ENCODE measurements around the gene CCDC141.

CCDC141 gene

DNA sequence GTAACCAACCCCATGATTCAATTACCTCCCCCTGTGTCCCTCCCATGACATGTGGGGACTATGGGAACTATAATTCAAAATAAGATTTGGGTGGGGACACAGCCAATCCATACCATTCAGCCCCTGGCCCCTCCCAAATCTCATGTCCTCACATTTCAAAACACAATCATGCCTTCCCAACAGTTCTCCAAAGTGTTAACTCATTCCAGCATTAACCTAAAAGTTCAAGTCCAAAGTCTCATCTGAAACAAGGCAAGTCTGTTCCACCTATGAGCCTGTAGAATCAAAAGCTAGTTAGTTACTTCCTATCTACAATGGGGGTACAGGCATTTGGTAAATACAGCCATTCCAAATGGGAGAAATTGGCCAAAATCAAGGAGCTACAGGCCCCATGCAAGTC, 32.0 kb upstream of the CCDC141 start:
- TF ChIP-seq, protein P1, sequence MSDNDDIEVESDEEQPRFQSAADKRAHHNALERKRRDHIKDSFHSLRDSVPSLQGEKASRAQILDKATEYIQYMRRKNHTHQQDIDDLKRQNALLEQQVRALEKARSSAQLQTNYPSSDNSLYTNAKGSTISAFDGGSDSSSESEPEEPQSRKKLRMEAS (IDR thresholded peaks at IDR 0.05; ENCODE audit: low read depth, low read length): no peak
- no peak for TF ChIP-seq POLR2A (IDR thresholded peaks at IDR 0.05; ENCODE audit: extremely low read depth, insufficient read length)
- TF ChIP-seq MYC (IDR thresholded peaks at IDR 0.05; ENCODE audit: low read depth, low read length): no peak
- TF ChIP-seq, protein P2, sequence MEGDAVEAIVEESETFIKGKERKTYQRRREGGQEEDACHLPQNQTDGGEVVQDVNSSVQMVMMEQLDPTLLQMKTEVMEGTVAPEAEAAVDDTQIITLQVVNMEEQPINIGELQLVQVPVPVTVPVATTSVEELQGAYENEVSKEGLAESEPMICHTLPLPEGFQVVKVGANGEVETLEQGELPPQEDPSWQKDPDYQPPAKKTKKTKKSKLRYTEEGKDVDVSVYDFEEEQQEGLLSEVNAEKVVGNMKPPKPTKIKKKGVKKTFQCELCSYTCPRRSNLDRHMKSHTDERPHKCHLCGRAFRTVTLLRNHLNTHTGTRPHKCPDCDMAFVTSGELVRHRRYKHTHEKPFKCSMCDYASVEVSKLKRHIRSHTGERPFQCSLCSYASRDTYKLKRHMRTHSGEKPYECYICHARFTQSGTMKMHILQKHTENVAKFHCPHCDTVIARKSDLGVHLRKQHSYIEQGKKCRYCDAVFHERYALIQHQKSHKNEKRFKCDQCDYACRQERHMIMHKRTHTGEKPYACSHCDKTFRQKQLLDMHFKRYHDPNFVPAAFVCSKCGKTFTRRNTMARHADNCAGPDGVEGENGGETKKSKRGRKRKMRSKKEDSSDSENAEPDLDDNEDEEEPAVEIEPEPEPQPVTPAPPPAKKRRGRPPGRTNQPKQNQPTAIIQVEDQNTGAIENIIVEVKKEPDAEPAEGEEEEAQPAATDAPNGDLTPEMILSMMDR (IDR thresholded peaks at IDR 0.05; ENCODE audit: low read depth, low read length): no peak
- no peak overlapping the region for H3K4me3 ChIP-seq (ENCODE audit: low read depth, low read length)
- DNase-seq (ENCODE audit: low read depth): no peak

DNA sequence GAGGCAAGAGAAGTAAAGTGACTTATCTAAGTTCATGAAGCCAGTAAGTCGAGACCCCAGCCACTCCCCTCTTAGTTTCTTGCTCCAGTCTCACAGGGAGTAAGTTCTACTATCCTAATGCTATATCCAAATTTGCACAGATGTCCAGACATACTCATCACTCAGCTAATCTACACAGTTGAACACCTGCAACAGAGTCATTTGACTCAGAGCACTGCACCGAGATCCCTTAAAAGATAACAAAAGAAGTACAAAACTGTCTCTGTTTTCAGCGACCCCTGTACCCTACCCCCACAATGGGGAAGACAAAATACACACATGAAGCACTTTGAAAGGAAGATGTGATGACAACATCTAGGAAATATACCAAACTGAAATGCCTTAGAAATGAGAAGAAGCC, 22.6 kb upstream of the CCDC141 start:
- TF ChIP-seq POLR2A (IDR thresholded peaks at IDR 0.05; ENCODE audit: extremely low read depth, insufficient read length) (no peak), MYC (IDR thresholded peaks at IDR 0.05; ENCODE audit: low read depth, low read length) (no peak)
- TF ChIP-seq, protein P1 (IDR thresholded peaks at IDR 0.05; ENCODE audit: low read depth, low read length): no peak
- TF ChIP-seq, protein P2 (IDR thresholded peaks at IDR 0.05; ENCODE audit: low read depth, low read length): no peak
- DNase-seq (ENCODE audit: low read depth): no peak
- H3K4me3 ChIP-seq (ENCODE audit: low read depth, low read length): no peak overlapping the region

DNA sequence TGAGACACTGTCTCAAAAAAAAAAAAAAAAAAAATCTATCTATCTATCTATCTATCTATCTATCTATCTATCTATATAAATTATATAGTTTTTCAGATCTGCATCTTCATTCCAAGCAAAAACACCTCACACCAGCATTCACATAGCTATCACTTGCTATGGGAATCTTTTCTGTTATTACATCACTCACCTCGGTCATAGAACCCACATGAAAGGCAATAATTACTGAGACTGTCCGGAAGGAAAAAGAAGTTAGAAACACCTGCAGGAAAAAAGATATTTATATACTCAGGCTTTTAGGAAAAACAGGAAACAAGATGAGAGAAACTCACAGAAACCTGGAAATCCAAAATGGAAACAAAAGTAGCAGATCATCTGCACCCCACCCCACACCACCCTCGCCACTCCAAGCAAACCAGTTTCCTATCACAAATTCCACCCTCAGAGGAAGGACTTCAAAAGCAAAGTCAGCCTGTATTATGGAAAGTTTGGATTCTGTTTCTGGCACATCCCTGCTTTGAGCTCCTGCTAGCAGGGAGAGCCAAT, 21.9 kb upstream of the CCDC141 start:
- H3K4me3 ChIP-seq (ENCODE audit: low read depth, low read length): no peak overlapping the region
- TF ChIP-seq, protein P1 (IDR thresholded peaks at IDR 0.05; ENCODE audit: low read depth, low read length): no peak
- TF ChIP-seq, protein P2 (IDR thresholded peaks at IDR 0.05; ENCODE audit: low read depth, low read length): no peak
- TF ChIP-seq MYC (IDR thresholded peaks at IDR 0.05; ENCODE audit: low read depth, low read length): no peak
- TF ChIP-seq POLR2A (IDR thresholded peaks at IDR 0.05; ENCODE audit: extremely low read depth, insufficient read length): no peak
- DNase-seq (ENCODE audit: low read depth): no peak

DNA sequence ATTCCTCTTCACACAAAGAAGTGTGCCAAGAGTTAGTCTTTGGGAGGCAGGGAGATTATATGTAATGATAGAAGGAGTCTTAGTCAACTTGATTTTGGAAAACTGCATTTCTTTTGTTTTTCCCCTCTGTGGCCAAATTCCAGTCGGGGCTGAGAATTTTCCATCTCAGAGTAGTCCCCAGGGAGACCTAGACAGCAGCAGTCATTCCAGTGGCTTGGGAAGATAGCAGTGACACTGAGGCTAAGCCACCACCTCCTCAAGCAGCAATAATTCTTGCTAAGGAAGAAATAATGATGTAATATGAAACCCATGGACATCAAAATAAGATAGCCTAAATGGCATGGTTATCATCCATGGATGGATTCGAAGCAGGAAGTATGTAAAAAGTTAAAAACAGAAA, 21.0 kb upstream of the CCDC141 start:
- no peak for DNase-seq (ENCODE audit: low read depth)
- no peak overlapping the region for H3K4me3 ChIP-seq (ENCODE audit: low read depth, low read length)
- TF ChIP-seq MYC (IDR thresholded peaks at IDR 0.05; ENCODE audit: low read depth, low read length) (no peak), POLR2A (IDR thresholded peaks at IDR 0.05; ENCODE audit: extremely low read depth, insufficient read length) (no peak)
- TF ChIP-seq, protein P2 (IDR thresholded peaks at IDR 0.05; ENCODE audit: low read depth, low read length): no peak
- TF ChIP-seq, protein P1 (IDR thresholded peaks at IDR 0.05; ENCODE audit: low read depth, low read length): no peak

DNA sequence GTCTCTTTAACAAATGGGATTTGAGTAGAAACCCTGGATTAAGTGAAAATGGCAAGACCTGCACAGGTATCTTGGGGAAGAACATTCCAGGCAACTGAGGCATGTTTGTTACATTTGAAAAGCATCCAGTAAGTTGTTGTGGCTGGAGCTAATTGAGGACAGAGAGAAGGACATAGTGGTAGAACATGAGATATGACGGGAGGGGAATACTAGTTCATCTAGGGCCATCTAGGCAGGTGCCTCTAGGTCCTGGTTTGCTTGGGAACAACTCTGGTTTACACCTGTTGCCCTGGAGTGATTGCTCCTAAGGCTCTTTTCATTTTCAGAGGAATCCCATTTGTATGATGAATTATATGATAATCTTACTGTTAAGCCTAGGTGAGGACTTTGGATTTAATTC, 19.7 kb upstream of the CCDC141 start:
- DNase-seq (ENCODE audit: low read depth): no peak
- TF ChIP-seq POLR2A (IDR thresholded peaks at IDR 0.05; ENCODE audit: extremely low read depth, insufficient read length): no peak
- TF ChIP-seq, protein P2 (IDR thresholded peaks at IDR 0.05; ENCODE audit: low read depth, low read length): no peak
- TF ChIP-seq MYC (IDR thresholded peaks at IDR 0.05; ENCODE audit: low read depth, low read length): no peak
- TF ChIP-seq, protein P1 (IDR thresholded peaks at IDR 0.05; ENCODE audit: low read depth, low read length): no peak
- H3K4me3 ChIP-seq (ENCODE audit: low read depth, low read length): no peak overlapping the region
